ENCODE results near the gene KIAA1217. TPM values are rescaled to one million over a fixed set of nuclear protein-coding genes. Genes with fewer than 3 reads are reported as not detected.

Gene KIAA1217
- polyA plus RNA-seq, 1 donor from 2014 or later, result 0.22 TPM

GRCh38 chr10:24170199-24170598 lies 38.7 kb upstream of the KIAA1217 start:
- no peak overlapping the region for H3K4me3 ChIP-seq (ENCODE audit: low read length)
- H4K20me1 ChIP-seq (ENCODE audit: insufficient read depth), result no peaks in the 10 kb centered on the region
- H3K9ac ChIP-seq (ENCODE audit: low read length), result no peak overlapping the region
- H3K27me3 ChIP-seq (ENCODE audit: insufficient read depth, low read depth, low read length), result no peaks in the 10 kb centered on the region
- no peak overlapping the region for H3K4me2 ChIP-seq (ENCODE audit: low read length)
- no peak overlapping the region for H2AFZ ChIP-seq (ENCODE audit: low read depth, low read length)
- no peaks in the 10 kb centered on the region for H3K9me2 ChIP-seq (ENCODE audit: insufficient read depth, low read length)
- no peaks in the 10 kb centered on the region for H3K79me2 ChIP-seq (replicated peaks; ENCODE audit: insufficient read depth, low read length)
- no peak overlapping the region for H3K27ac ChIP-seq (ENCODE audit: low read length)
- no peaks in the 10 kb centered on the region for H3K36me3 ChIP-seq (ENCODE audit: insufficient read depth, low read length)
- no peaks in the 10 kb centered on the region for H3K9me3 ChIP-seq (ENCODE audit: low read length)
- no peak for TF ChIP-seq RAD21 (conservative IDR thresholded peaks at IDR 0.05)
- no peaks in the 10 kb centered on the region for H3F3A ChIP-seq (ENCODE audit: insufficient read depth, low read length, poor library complexity, severe bottlenecking)

GRCh38 chr10:24172909-24173308 lies 36.0 kb upstream of the KIAA1217 start:
- Histone ChIP-seq H3K9me2 (ENCODE audit: insufficient read depth, low read length) (no peaks in the 10 kb centered on the region), H2AFZ (ENCODE audit: low read depth, low read length) (no peak overlapping the region), H3K9me3 (ENCODE audit: low read length) (no peaks in the 10 kb centered on the region), H3K79me2 (replicated peaks; ENCODE audit: insufficient read depth, low read length) (no peaks in the 10 kb centered on the region), H3K36me3 (ENCODE audit: insufficient read depth, low read length) (no peaks in the 10 kb centered on the region), H3K27me3 (ENCODE audit: insufficient read depth, low read depth, low read length) (no peaks in the 10 kb centered on the region), H3K27ac (ENCODE audit: low read length) (no peak overlapping the region), H3F3A (ENCODE audit: insufficient read depth, low read length, poor library complexity, severe bottlenecking) (no peaks in the 10 kb centered on the region), H3K9ac (ENCODE audit: low read length) (no peak overlapping the region), H4K20me1 (ENCODE audit: insufficient read depth) (no peaks in the 10 kb centered on the region), H3K4me3 (ENCODE audit: low read length) (no peak overlapping the region), H3K4me2 (ENCODE audit: low read length) (no peak overlapping the region)
- TF ChIP-seq SMC3 (conservative IDR thresholded peaks at IDR 0.05; ENCODE audit: poor library complexity) (no peak), CTCF (IDR thresholded peaks at IDR 0.05; ENCODE audit: poor library complexity, severe bottlenecking) (no peak), TAF1 (IDR thresholded peaks at IDR 0.05; ENCODE audit: low read depth) (no peak), MXI1 (conservative IDR thresholded peaks at IDR 0.05; ENCODE audit: poor library complexity, severe bottlenecking) (no peak), POLR2AphosphoS5 (IDR thresholded peaks at IDR 0.05) (no peak), EZH2 (IDR thresholded peaks at IDR 0.05; ENCODE audit: borderline replicate concordance, insufficient read depth, low read length, poor library complexity, severe bottlenecking) (no peak), REST (IDR thresholded peaks at IDR 0.05; ENCODE audit: borderline replicate concordance) (no peak), EP300 (conservative IDR thresholded peaks at IDR 0.05; ENCODE audit: poor library complexity, severe bottlenecking) (no peak), RAD21 (conservative IDR thresholded peaks at IDR 0.05) (no peak)

GRCh38 chr10:24174014-24174413 lies 34.9 kb upstream of the KIAA1217 start:
- Histone ChIP-seq H3K9me3 (ENCODE audit: low read length) (no peaks in the 10 kb centered on the region), H3K4me3 (ENCODE audit: low read length) (no peak overlapping the region), H3K27ac (ENCODE audit: low read length) (no peak overlapping the region), H4K20me1 (ENCODE audit: insufficient read depth) (no peaks in the 10 kb centered on the region), H2AFZ (ENCODE audit: low read depth, low read length) (no peak overlapping the region), H3K4me2 (ENCODE audit: low read length) (no peak overlapping the region), H3F3A (ENCODE audit: insufficient read depth, low read length, poor library complexity, severe bottlenecking) (no peaks in the 10 kb centered on the region), H3K9ac (ENCODE audit: low read length) (no peak overlapping the region), H3K36me3 (ENCODE audit: insufficient read depth, low read length) (no peaks in the 10 kb centered on the region), H3K9me2 (ENCODE audit: insufficient read depth, low read length) (no peaks in the 10 kb centered on the region), H3K27me3 (ENCODE audit: insufficient read depth, low read depth, low read length) (no peaks in the 10 kb centered on the region), H3K79me2 (replicated peaks; ENCODE audit: insufficient read depth, low read length) (no peaks in the 10 kb centered on the region)
- TF ChIP-seq SMC3 (conservative IDR thresholded peaks at IDR 0.05; ENCODE audit: poor library complexity), result no peak
- no peak for TF ChIP-seq MXI1 (conservative IDR thresholded peaks at IDR 0.05; ENCODE audit: poor library complexity, severe bottlenecking)
- no peak for TF ChIP-seq CTCF (IDR thresholded peaks at IDR 0.05; ENCODE audit: poor library complexity, severe bottlenecking)
- TF ChIP-seq POLR2AphosphoS5 (IDR thresholded peaks at IDR 0.05), result no peak
- TF ChIP-seq EZH2 (IDR thresholded peaks at IDR 0.05; ENCODE audit: borderline replicate concordance, insufficient read depth, low read length, poor library complexity, severe bottlenecking), result no peak
